ENCODE data around the gene SCG3.

GRCh38 chr15:51706926-51707608, 25.8 kb downstream of the SCG3 start:
- no peak for TF ChIP-seq CTCF (IDR thresholded peaks at IDR 0.05)
- TF ChIP-seq POLR2A (IDR thresholded peaks at IDR 0.05), result no peak
